Endothelial cell of umbilical vein (primary cell): ENCODE data around the gene ATP6V1G1. TPM values are rescaled to one million over a fixed set of nuclear protein-coding genes. Genes with fewer than 3 reads are reported as not detected.

Source experiments
- BruUV-seq: library from RNA; stranded (reverse); fragments of 400-500 nt; replicated peaks from 2 replicates; lab custom pipeline; 2021; lab: Mats Ljungman, UMichigan
- CTCF ChIA-PET: fragments of 300-600, 350-600 bp; sonication (Branson Sonifier 250); formaldehyde crosslinking; loops from one replicate; lab custom pipeline; 2021; ENCODE audit warnings: antibody characterized with exemption, inconsistent platforms; lab: Charles Lee
- POLR2A ChIA-PET: fragments of 300-600, 350-600 bp; sonication (Branson Sonifier 250); formaldehyde crosslinking; loops from one replicate; lab custom pipeline; 2021; ENCODE audit warnings: antibody characterized with exemption, inconsistent platforms; lab: Charles Lee
- DNase-seq: peaks from one replicate; pipeline ENCODE4 v3.0.0-alpha.2; 2011; ENCODE audit warnings: low read depth, low spot score
- FAIRE-seq: peaks from 2 replicates; lab custom pipeline; 2011; peaks lifted over from hg19 to GRCh38; lab: Jason Lieb, UNC
- H2AFZ ChIP-seq: 2 replicates; pipeline ENCODE4 v1.6.0; 2012; ENCODE audit warnings: low read depth, low read length, control low read depth, inconsistent platforms
- H3K27ac ChIP-seq: 2 replicates; pipeline ENCODE4 v1.5.1; 2011; ENCODE audit warnings: low read depth, mild to moderate bottlenecking, control low read depth, low read length, moderate library complexity; ENCODE audit not compliant: insufficient read depth
- H3K27me3 ChIP-seq, 2 experiments: 2 replicates each; pipeline versions ENCODE4 v1.6.0 to v1.6.1; 2011; ENCODE audit warnings: low read length in 2 of 2, mixed read lengths in 1 of 2; ENCODE audit not compliant: control insufficient read depth in 2 of 2, insufficient read depth in 2 of 2
- H3K36me3 ChIP-seq, 2 experiments: 2 replicates in 1 of 2; 3 replicates in 1 of 2; pipeline ENCODE4 v1.5.1; 2011; ENCODE audit warnings: low read length in 2 of 2, mild to moderate bottlenecking in 1 of 2, moderate library complexity in 1 of 2; ENCODE audit not compliant: control insufficient read depth in 2 of 2, insufficient read depth in 2 of 2; ENCODE audit errors: extremely low read depth in 1 of 2
- H3K4me1 ChIP-seq: 3 replicates; pipeline ENCODE4 v1.5.1; 2011; ENCODE audit warnings: mild to moderate bottlenecking, low read length; ENCODE audit not compliant: control insufficient read depth, insufficient read depth; ENCODE audit errors: extremely low read depth
- H3K4me2 ChIP-seq: 2 replicates; pipeline ENCODE4 v1.6.1; 2011; ENCODE audit warnings: low read length, control low read depth, mixed read lengths; ENCODE audit not compliant: insufficient read depth
- H3K4me3 ChIP-seq, 3 experiments: fragments of 200-600 bp in 1 of 3; sonication (generic), shearing (Covaris generic) in 1 of 3; replicated peaks in 1 of 3; 2 replicates each; pipeline ENCODE4 v1.5.1; 2011 to 2016; ENCODE audit warnings: control low read depth in 3 of 3, low read length in 3 of 3, mild to moderate bottlenecking in 2 of 3, inconsistent platforms in 1 of 3, low read depth in 1 of 3, moderate library complexity in 1 of 3; ENCODE audit not compliant: insufficient read depth in 1 of 3
- H3K79me2 ChIP-seq: 2 replicates; pipeline ENCODE4 v1.6.0; 2012; ENCODE audit warnings: low read length, inconsistent platforms; ENCODE audit not compliant: control insufficient read depth, insufficient read depth
- H3K9ac ChIP-seq: replicated peaks from 2 replicates; pipeline ENCODE3; 2011; ENCODE audit warnings: low read length, control low read depth; ENCODE audit not compliant: insufficient read depth; ENCODE audit errors: extremely low read depth
- H3K9me1 ChIP-seq: replicated peaks from 3 replicates; pipeline ENCODE4 v1.6.0; 2011; ENCODE audit warnings: mild to moderate bottlenecking, low read length; ENCODE audit not compliant: control insufficient read depth, insufficient read depth; ENCODE audit errors: extremely low read depth
- H3K9me3 ChIP-seq: replicated peaks from 2 replicates; pipeline ENCODE4 v1.5.1; 2012; ENCODE audit warnings: low read length, inconsistent platforms; ENCODE audit not compliant: control insufficient read depth, insufficient read depth
- H4K20me1 ChIP-seq: replicated peaks from 2 replicates; pipeline ENCODE3; 2011; ENCODE audit warnings: mild to moderate bottlenecking, low read length; ENCODE audit not compliant: control insufficient read depth, insufficient read depth; ENCODE audit errors: extremely low read depth
- EZH2 ChIP-seq: IDR thresholded peaks from 2 replicates; pipeline ENCODE4 v1.6.1; 2012; ENCODE audit warnings: borderline replicate concordance, low read depth, mild to moderate bottlenecking, moderate library complexity, low read length, inconsistent platforms; ENCODE audit not compliant: severe bottlenecking
- FOS ChIP-seq: IDR thresholded peaks from 2 replicates; pipeline ENCODE4 v1.6.1; 2011; ENCODE audit warnings: mild to moderate bottlenecking, low read length, moderate library complexity, borderline replicate concordance; ENCODE audit not compliant: insufficient read depth
- GATA2 ChIP-seq: IDR thresholded peaks from 2 replicates; pipeline ENCODE4 v1.7.0; 2011; ENCODE audit warnings: low read depth, mild to moderate bottlenecking, moderate library complexity, mixed read lengths, low read length; ENCODE audit not compliant: insufficient read length, insufficient read depth
- JUN ChIP-seq: IDR thresholded peaks from 2 replicates; pipeline ENCODE4 v1.6.1; 2011; ENCODE audit warnings: borderline replicate concordance, low read depth; ENCODE audit not compliant: insufficient read length, insufficient read depth
- MYC ChIP-seq: IDR thresholded peaks from one replicate; pipeline ENCODE4 v1.6.1; 2011; ENCODE audit warnings: mild to moderate bottlenecking, low read depth, low read length
- POLR2A ChIP-seq: IDR thresholded peaks from 2 replicates; pipeline ENCODE4 v1.6.1; 2012; ENCODE audit warnings: low read depth, mild to moderate bottlenecking, control low read depth, low read length
- POLR2AphosphoS5 ChIP-seq: IDR thresholded peaks from 2 replicates; pipeline ENCODE4 v1.6.1; 2012; ENCODE audit warnings: low read depth, mild to moderate bottlenecking, control low read depth, low read length, moderate library complexity; ENCODE audit not compliant: insufficient read depth
- dilution Hi-C: fragments of 300-500 bp; cut with MboI; formaldehyde crosslinking; loops from one replicate; pipeline ENCODE4 v1.15.0; 2019; ENCODE audit warnings: low sequenced_read_pairs; ENCODE audit not compliant: extremely low pct_ligation_motif_present
- intact Hi-C: fragments of 100-400 bp; cut with micrococcal nuclease; formaldehyde crosslinking; loops from one replicate; pipeline ENCODE4 v1.10.0; 2022
- polyA plus RNA-seq, 4 experiments: library from polyadenylated mRNA; depleted of rRNA in 3 of 4; stranded (reverse) in 3 of 4; unstranded in 1 of 4; fragments of >200 nt; gene quantifications; 2 replicates each; pipeline versions ENCODE4 v1.2.1 to v1.2.3, GENCODE V29; 2011 to 2012; ENCODE audit warnings: missing spikeins in 1 of 4
- total RNA-seq: library from RNA; stranded (reverse); gene quantifications from 2 replicates; pipeline ENCODE4 v1.2.3, GENCODE V29; 2021
- TF ChIP-seq, protein P1 (sequence below), 2 donors: IDR thresholded peaks; 1 replicate in 1 of 2; 2 replicates in 1 of 2; pipeline ENCODE4 v1.5.1; 2011; ENCODE audit warnings: low read length in 2 of 2, mild to moderate bottlenecking in 2 of 2, moderate library complexity in 2 of 2, control low read depth in 1 of 2, inconsistent platforms in 1 of 2, low read depth in 1 of 2; ENCODE audit not compliant: insufficient read depth in 1 of 2; ENCODE audit errors: extremely low read depth in 1 of 2
- TF ChIP-seq, protein P2 (sequence below): IDR thresholded peaks from 2 replicates; pipeline ENCODE4 v1.6.1; 2011; ENCODE audit not compliant: insufficient read depth, insufficient read length

The ATP6V1G1 gene
- total and polyA plus RNA-seq, 2 donors (not counting 3 experiments of a cell fraction or from before 2014, with no cell fraction given): 78.9 to 96.9 TPM

DNA sequence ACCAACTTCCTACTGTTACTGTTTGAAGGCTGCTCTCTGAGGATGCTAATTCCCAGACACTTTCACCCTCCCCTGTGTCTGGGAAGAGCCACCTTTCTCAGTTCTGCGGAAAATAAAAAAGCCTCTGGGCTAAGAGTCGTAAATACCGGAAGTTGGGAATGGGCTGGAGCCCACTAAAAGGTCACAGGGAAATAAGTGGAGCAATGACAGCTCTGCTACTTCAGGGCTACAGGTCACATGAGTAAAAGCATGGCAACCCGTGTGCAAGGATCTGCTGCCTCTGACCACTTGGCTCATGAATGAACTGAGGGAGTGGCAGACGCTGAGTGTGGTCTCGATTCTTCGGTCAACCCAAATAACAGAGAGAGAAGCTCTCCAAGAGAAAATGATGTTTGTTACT lies 25.8 kb upstream of the ATP6V1G1 start:
- ChIA-PET CTCF (no interaction called here), POLR2A (no interaction called here)

More for the DNA sequence above, 25.8 kb upstream of the ATP6V1G1 start:
- BruUV-seq: no TSS peak
- Histone ChIP-seq H3K27me3 (peaks cover 0 to 12% of the 10 kb centered on the region in 2 experiments), H3K36me3 (no peaks in the 10 kb centered on the region), H3K4me3 (no peak overlapping the region), H3K4me1 (no peaks in the 10 kb centered on the region), H3K9ac (no peak overlapping the region), H3K27ac (no peak overlapping the region), H4K20me1 (no peaks in the 10 kb centered on the region), H2AFZ (no peak overlapping the region), H3K79me2 (no peaks in the 10 kb centered on the region), H3K9me1 (no peaks in the 10 kb centered on the region), H3K4me2 (no peak overlapping the region), H3K9me3 (no peaks in the 10 kb centered on the region)
- no peak for FAIRE-seq
- TF ChIP-seq JUN (no peak), MYC (no peak), EZH2 (no peak), POLR2A (no peak), FOS (no peak), POLR2AphosphoS5 (no peak), GATA2 (no peak)
- TF ChIP-seq, protein P1, sequence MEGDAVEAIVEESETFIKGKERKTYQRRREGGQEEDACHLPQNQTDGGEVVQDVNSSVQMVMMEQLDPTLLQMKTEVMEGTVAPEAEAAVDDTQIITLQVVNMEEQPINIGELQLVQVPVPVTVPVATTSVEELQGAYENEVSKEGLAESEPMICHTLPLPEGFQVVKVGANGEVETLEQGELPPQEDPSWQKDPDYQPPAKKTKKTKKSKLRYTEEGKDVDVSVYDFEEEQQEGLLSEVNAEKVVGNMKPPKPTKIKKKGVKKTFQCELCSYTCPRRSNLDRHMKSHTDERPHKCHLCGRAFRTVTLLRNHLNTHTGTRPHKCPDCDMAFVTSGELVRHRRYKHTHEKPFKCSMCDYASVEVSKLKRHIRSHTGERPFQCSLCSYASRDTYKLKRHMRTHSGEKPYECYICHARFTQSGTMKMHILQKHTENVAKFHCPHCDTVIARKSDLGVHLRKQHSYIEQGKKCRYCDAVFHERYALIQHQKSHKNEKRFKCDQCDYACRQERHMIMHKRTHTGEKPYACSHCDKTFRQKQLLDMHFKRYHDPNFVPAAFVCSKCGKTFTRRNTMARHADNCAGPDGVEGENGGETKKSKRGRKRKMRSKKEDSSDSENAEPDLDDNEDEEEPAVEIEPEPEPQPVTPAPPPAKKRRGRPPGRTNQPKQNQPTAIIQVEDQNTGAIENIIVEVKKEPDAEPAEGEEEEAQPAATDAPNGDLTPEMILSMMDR (IDR thresholded peaks at IDR 0.05; ENCODE audit: extremely low read depth in 1 of 2, insufficient read depth in 1 of 2, low read depth in 1 of 2, low read length in 2 of 2): no peak
- TF ChIP-seq, protein P2, sequence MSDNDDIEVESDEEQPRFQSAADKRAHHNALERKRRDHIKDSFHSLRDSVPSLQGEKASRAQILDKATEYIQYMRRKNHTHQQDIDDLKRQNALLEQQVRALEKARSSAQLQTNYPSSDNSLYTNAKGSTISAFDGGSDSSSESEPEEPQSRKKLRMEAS: no peak
- intact Hi-C loops (no loop called here), dilution Hi-C loops (no loop called here)
- DNase-seq: no peak
